Measurements from ENCODE around the gene ROR1.

The ROR1 gene

DNA sequence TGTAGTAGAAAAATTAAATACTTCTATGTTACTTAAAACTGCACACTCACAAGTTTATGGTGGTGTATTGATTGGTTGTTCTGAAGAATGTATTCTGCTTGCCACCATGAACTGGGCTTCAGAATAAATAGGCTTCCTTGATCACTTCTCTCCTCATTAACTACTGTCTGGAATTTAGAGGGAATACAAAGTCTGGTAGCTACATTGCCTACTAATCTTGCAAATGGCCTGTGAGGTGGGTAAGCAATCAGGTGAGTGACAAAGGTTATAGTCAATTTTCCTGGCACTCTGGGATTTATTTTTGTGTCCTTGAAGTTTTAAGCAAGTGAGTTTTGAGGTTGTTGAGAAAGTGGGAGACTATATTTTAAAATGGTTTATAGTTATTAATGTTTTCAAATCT lies 101.8 kb downstream of the ROR1 start:
- TF ChIP-seq, protein P1, sequence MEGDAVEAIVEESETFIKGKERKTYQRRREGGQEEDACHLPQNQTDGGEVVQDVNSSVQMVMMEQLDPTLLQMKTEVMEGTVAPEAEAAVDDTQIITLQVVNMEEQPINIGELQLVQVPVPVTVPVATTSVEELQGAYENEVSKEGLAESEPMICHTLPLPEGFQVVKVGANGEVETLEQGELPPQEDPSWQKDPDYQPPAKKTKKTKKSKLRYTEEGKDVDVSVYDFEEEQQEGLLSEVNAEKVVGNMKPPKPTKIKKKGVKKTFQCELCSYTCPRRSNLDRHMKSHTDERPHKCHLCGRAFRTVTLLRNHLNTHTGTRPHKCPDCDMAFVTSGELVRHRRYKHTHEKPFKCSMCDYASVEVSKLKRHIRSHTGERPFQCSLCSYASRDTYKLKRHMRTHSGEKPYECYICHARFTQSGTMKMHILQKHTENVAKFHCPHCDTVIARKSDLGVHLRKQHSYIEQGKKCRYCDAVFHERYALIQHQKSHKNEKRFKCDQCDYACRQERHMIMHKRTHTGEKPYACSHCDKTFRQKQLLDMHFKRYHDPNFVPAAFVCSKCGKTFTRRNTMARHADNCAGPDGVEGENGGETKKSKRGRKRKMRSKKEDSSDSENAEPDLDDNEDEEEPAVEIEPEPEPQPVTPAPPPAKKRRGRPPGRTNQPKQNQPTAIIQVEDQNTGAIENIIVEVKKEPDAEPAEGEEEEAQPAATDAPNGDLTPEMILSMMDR (IDR thresholded peaks at IDR 0.05; ENCODE audit: low read depth, low read length), result no peak
- no peak for DNase-seq (ENCODE audit: extremely low read depth, low read depth)

DNA sequence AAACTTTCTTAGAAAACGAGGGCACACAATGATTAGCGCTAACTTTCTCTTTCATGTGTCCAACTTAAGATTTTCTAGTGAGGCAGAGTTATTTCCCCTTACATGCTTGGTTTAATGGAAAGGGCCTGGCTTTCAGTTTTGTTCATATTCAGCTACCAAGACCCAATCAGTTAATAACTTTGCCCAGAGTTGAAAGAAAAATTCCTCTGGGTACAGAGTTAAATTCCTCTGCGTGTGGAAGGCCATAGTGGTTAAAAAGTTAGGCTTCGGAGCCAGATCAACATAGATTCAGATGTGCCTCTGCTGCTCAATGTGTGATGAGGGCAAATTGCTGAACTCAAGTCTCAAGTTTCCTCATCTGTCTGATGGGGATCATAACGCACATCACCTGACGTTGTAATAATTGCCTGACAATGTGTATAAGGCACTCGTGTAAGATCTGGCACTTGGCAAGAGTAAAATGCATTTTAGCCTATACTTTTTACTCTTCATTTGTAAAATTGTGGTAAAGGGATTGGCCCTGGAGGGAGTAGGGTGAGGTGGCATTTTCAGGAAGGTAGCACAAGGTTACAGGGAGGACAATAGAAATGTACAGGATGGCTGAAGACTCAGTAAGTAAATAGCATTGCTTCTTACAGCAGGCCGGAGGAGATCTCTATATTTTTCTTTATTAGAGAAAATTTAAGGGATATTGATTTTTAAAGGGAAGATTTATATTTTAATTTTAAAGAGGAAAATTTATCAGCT lies 103.4 kb downstream of the ROR1 start:
- no peak for DNase-seq (ENCODE audit: extremely low read depth, low read depth)
- TF ChIP-seq, protein P1 (IDR thresholded peaks at IDR 0.05; ENCODE audit: low read depth, low read length), result no peak

DNA sequence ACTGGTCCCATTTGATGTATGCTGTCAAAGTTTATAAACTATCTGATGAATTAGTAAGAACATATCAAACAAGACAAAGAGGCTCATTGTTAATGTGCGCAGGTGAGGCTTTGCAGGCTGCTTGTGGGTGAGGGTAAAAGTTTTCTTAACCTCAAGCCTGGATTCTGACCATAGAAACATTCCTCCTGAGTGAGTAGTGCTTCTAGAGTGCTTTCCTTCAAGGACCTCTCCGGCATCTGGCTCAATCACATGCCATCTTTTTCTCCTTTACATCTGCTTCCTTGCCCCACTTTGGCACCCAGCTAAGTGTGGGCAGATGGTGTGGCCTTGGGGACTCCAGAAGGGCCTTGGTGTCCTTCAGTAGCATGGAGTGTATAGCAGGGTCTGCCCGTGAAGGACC lies 104.0 kb downstream of the ROR1 start:
- TF ChIP-seq, protein P1 (IDR thresholded peaks at IDR 0.05; ENCODE audit: low read depth, low read length), result no peak
- DNase-seq (ENCODE audit: extremely low read depth, low read depth), result no peak

DNA sequence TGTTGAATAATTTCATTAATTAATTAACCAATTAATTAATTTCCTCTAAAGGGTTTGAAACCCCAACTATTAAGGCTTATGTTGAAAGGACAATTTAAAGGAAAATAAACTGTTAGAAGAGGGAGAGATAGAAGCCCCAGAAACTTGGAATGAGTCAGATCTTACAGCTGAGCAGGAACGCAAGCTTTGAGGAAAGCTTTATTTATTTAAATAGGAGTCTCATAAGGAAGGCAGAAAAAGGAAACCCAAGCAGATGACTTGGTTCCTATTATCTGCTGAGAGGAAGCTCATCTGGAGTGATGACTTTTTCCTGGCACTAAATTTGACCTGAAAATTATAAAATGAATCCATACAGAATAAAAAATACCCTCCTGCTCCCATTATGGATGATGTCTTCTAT lies 105.1 kb downstream of the ROR1 start:
- TF ChIP-seq, protein P1 (IDR thresholded peaks at IDR 0.05; ENCODE audit: low read depth, low read length), result no peak
- DNase-seq (ENCODE audit: extremely low read depth, low read depth), result no peak

DNA sequence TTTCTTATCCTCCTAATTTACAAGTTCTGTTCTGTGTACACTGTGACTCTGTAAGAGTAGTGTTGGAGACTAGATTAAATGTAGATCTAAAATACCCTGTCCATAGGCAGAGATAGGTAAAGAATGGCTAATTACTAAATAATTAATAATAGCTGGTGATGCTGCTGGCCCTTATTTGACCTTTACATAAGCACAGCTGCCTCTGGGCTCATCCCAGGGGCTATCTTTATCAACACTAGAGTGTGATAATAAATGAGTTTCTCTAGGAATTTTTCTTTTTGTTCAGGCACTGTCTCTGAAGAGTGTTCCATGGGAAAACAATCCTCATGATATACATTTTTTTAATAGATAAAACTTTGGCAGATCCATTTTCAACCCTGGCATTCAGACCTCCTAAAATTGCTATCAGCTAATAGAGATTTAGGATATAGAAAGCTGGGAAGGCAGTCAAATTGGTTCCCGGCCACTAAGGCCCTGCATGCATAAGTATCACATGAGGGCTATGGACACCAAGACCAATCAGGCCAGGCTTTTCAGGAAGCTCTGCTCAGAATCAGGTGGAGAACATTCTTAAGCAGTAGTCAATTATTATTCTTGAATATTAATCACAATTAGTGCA lies 107.2 kb downstream of the ROR1 start:
- TF ChIP-seq, protein P1 (IDR thresholded peaks at IDR 0.05; ENCODE audit: low read depth, low read length), result no peak
- no peak for DNase-seq (ENCODE audit: extremely low read depth, low read depth)

DNA sequence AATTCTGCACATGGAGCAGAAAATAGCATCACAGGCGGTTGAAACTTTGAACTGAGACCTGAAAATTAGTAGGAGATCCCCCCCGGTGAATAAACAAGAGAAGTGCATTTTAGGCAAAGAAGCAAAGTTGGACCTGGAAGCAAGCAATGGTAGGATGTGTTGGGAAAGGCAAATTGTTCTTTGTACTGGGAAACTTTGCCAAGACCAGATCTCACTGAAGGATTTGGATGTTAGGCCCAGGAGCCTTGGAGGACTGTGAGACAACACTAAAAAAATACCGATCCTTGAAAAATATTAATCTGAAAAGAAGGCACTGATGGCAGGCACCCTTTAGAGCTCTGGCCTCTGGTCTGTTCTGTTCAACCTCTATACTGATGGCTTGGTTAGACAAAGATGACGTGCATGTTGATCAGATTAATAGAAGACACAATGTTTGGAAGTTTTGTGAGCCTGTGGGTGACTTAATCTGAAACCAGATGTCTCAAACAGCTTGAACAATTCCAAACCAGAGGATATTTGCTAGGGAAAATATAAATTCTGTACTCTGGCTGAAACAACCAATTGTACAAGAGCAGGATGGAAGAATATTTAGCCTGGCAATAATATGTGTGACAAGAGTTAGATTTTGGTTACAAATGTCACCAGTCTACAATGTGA lies 108.4 kb downstream of the ROR1 start:
- TF ChIP-seq, protein P1 (IDR thresholded peaks at IDR 0.05; ENCODE audit: low read depth, low read length), result no peak
- DNase-seq (ENCODE audit: extremely low read depth, low read depth), result no peak
